ENCODE measurements around the gene GAL3ST3.

GAL3ST3 gene

DNA sequence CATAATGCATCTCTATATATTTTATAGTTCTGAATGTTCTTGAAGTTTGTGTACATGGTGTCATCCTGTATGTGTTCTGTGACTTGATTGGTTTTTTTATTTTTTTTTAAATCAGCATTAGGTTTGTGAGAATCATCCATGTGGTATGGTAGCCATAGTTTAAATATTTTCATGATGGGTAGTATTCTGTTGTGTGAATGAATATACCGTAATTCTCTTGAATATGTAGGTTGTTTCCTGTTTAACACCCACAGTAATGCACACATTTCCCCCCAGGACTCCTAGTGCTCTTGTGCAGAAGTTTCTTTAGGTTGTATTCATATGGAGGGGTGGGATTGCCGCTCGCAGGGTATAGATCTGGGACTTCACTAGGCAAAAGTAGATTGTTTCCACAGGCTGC lies 23.1 kb upstream of the GAL3ST3 start:
- peaks cover 16% of the 10 kb centered on the region for H3K79me1 ChIP-seq (ENCODE audit: low read length)
- H3K9ac ChIP-seq (ENCODE audit: low read length) = no peak overlapping the region
- no peak overlapping the region for H2BK15ac ChIP-seq (replicated peaks; ENCODE audit: low read depth)
- no peak overlapping the region for H3K4me3 ChIP-seq (ENCODE audit: low read length)
- no peak overlapping the region for H4K8ac ChIP-seq (ENCODE audit: low read depth, low read length)
- no peaks in the 10 kb centered on the region for H3K27me3 ChIP-seq (ENCODE audit: insufficient read depth, low read length, poor library complexity)
- peaks cover 6% of the 10 kb centered on the region for H3K4me1 ChIP-seq (ENCODE audit: control insufficient read depth, low read depth, low read length)
- H2BK5ac ChIP-seq (ENCODE audit: low read length) = no peak overlapping the region
- no peak overlapping the region for H2AK5ac ChIP-seq (ENCODE audit: low read length)
- H3K56ac ChIP-seq (ENCODE audit: low read length) = no peak overlapping the region
- peaks cover 15% of the 10 kb centered on the region for H3K79me2 ChIP-seq (ENCODE audit: control insufficient read depth, insufficient read depth, low read length)
- H3K27ac ChIP-seq (ENCODE audit: low read depth, low read length) = no peak overlapping the region
- no CpG with 5 or more reads among the region's 3 CpGs for WGBS (ENCODE audit: extremely low coverage, insufficient coverage, low lambda C conversion rate)
- DNase-seq = no peak
- H2BK120ac ChIP-seq (ENCODE audit: low read depth, low read length) = no peak overlapping the region
- no peak overlapping the region for H3K23ac ChIP-seq (ENCODE audit: low read length)
- H3K4me2 ChIP-seq (ENCODE audit: low read length) = no peak overlapping the region
- H3K18ac ChIP-seq (ENCODE audit: low read length) = no peak overlapping the region
- H3K4ac ChIP-seq (ENCODE audit: low read depth, low read length) = no peak overlapping the region
- no peak overlapping the region for H4K5ac ChIP-seq (ENCODE audit: low read length)
- peaks cover 5% of the 10 kb centered on the region for H3K36me3 ChIP-seq (ENCODE audit: control insufficient read depth, insufficient read depth, low read length)

GRCh38 chr11:66071381-66071801 lies 22.4 kb upstream of the GAL3ST3 start:
- Histone ChIP-seq H3K4me3 (ENCODE audit: low read length) (peak overlapping the region; percentile 56), H3K23ac (ENCODE audit: low read length) (no peak overlapping the region), H4K5ac (ENCODE audit: low read length) (no peak overlapping the region), H3K27me3 (ENCODE audit: insufficient read depth, low read length, poor library complexity) (no peaks in the 10 kb centered on the region), H3K4ac (ENCODE audit: low read depth, low read length) (no peak overlapping the region), H3K36me3 (ENCODE audit: control insufficient read depth, insufficient read depth, low read length) (peaks cover 5% of the 10 kb centered on the region), H2AK5ac (ENCODE audit: low read length) (no peak overlapping the region), H2BK5ac (ENCODE audit: low read length) (no peak overlapping the region), H3K27ac (ENCODE audit: low read depth, low read length) (no peak overlapping the region), H3K4me1 (ENCODE audit: control insufficient read depth, low read depth, low read length) (peaks cover 6% of the 10 kb centered on the region), H2BK15ac (replicated peaks; ENCODE audit: low read depth) (no peak overlapping the region), H3K56ac (ENCODE audit: low read length) (peak overlapping the region; percentile 94), H4K8ac (ENCODE audit: low read depth, low read length) (no peak overlapping the region), H3K9ac (ENCODE audit: low read length) (peak overlapping the region; percentile 87), H3K79me2 (ENCODE audit: control insufficient read depth, insufficient read depth, low read length) (peaks cover 12% of the 10 kb centered on the region), H2BK120ac (ENCODE audit: low read depth, low read length) (no peak overlapping the region), H3K4me2 (ENCODE audit: low read length) (peak overlapping the region; percentile 47), H3K18ac (ENCODE audit: low read length) (peak overlapping the region; percentile 16), H3K79me1 (ENCODE audit: low read length) (peaks cover 11% of the 10 kb centered on the region)
- no CpG with 5 or more reads among the region's 2 CpGs for WGBS (ENCODE audit: extremely low coverage, insufficient coverage, low lambda C conversion rate)
- DNase-seq = no peak

- WGBS (ENCODE audit: extremely low coverage, insufficient coverage, low lambda C conversion rate) = no CpG with 5 or more reads among the region's 60 CpGs
- Histone ChIP-seq H2BK15ac (replicated peaks; ENCODE audit: low read depth) (no peak overlapping the region), H3K4ac (ENCODE audit: low read depth, low read length) (peak overlapping the region; percentile 82), H2BK5ac (ENCODE audit: low read length) (no peak overlapping the region), H3K4me3 (ENCODE audit: low read length) (peak overlapping the region; percentile 56), H3K4me2 (ENCODE audit: low read length) (peak overlapping the region; percentile 52), H4K5ac (ENCODE audit: low read length) (no peak overlapping the region), H3K9ac (ENCODE audit: low read length) (peak overlapping the region; percentile 87), H2BK120ac (ENCODE audit: low read depth, low read length) (no peak overlapping the region), H3K79me2 (ENCODE audit: control insufficient read depth, insufficient read depth, low read length) (peaks cover 12% of the 10 kb centered on the region), H3K36me3 (ENCODE audit: control insufficient read depth, insufficient read depth, low read length) (peaks cover 5% of the 10 kb centered on the region), H2AK5ac (ENCODE audit: low read length) (no peak overlapping the region), H3K79me1 (ENCODE audit: low read length) (peaks cover 11% of the 10 kb centered on the region), H3K27me3 (ENCODE audit: insufficient read depth, low read length, poor library complexity) (no peaks in the 10 kb centered on the region), H3K18ac (ENCODE audit: low read length) (peak overlapping the region; percentile 91), H3K27ac (ENCODE audit: low read depth, low read length) (peak overlapping the region; percentile 95), H3K23ac (ENCODE audit: low read length) (peak overlapping the region; percentile 38), H3K56ac (ENCODE audit: low read length) (peak overlapping the region; percentile 94), H3K4me1 (ENCODE audit: control insufficient read depth, low read depth, low read length) (peaks cover 6% of the 10 kb centered on the region), H4K8ac (ENCODE audit: low read depth, low read length) (no peak overlapping the region)
- DNase-seq = peak; percentile 36
These were observed 21.8 kb upstream of the GAL3ST3 start for GRCh38 chr11:66070604-66071380.

DNA sequence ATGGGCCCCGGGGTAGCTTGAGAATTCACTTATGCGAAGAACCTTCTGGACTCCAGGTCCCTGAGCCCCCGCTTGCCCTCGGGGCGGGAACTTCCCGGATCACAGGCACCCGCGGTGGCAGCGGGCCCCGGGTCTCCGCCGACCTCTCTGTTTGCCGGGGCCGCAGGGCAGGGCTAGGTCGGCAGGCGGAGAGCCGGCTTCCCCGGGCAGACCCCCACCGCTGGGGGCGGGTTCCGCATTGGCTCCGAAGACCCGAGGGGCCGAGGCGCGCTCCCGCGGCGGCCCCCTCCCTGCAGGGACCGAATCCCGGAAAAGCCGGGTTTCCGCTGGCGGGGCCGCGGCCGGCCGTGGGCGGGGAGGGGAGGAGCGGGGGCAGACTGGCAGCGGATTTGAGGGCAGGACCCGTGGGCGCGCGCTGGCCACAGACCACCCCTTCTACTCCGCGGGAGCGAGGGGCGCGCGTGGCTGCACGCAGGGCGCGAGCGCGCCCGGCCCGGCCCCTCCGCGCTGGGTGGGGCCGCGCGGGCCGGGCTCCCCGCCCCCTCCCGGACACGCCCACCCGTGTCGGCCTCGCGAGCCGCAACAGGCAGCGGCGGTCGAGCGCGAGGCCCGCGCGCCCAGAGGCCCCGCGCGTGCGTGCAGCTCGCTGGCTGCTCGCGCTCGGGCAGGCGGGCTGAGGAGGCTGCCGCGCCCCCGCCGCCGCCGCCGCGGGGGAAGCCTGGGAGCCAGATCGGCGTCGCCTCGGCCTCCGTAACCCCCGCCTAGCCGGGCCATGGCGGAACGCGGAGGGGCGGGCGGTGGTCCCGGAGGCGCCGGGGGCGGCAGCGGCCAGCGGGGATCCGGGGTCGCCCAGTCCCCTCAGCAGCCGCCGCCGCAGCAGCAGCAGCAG lies 21.0 kb upstream of the GAL3ST3 start, which contains the start of gene PACS1:
PACS1 (plus strand) TSS at position 558 of the 889 bp plus-strand sequence; CDS start at position 773, 215 bp downstream.
- H3K79me2 ChIP-seq (ENCODE audit: control insufficient read depth, insufficient read depth, low read length) = peaks cover 12% of the 10 kb centered on the region
- no peak within 1 kb of the TSS for H4K5ac ChIP-seq (ENCODE audit: low read length)
- H3K27me3 ChIP-seq (ENCODE audit: insufficient read depth, low read length, poor library complexity) = no peaks in the 10 kb centered on the region
- H3K18ac ChIP-seq (ENCODE audit: low read length) = peak within 1 kb of the TSS; percentile 91
- H2AK5ac ChIP-seq (ENCODE audit: low read length) = peak within 1 kb of the TSS; percentile 57
- no peak within 1 kb of the TSS for H2BK5ac ChIP-seq (ENCODE audit: low read length)
- no peak within 1 kb of the TSS for H2BK15ac ChIP-seq (replicated peaks; ENCODE audit: low read depth)
- DNase-seq = peak; percentile 89
- H2BK120ac ChIP-seq (ENCODE audit: low read depth, low read length) = no peak within 1 kb of the TSS
- peak within 1 kb of the TSS; percentile 95 for H3K27ac ChIP-seq (ENCODE audit: low read depth, low read length)
- peak within 1 kb of the TSS; percentile 82 for H3K4ac ChIP-seq (ENCODE audit: low read depth, low read length)
- peak within 1 kb of the TSS; percentile 87 for H3K9ac ChIP-seq (ENCODE audit: low read length)
- peaks cover 11% of the 10 kb centered on the region for H3K79me1 ChIP-seq (ENCODE audit: low read length)
- no CpG with 5 or more reads among the region's 120 CpGs for WGBS (ENCODE audit: extremely low coverage, insufficient coverage, low lambda C conversion rate)
- peak within 1 kb of the TSS; percentile 52 for H3K4me2 ChIP-seq (ENCODE audit: low read length)
- peaks cover 6% of the 10 kb centered on the region for H3K4me1 ChIP-seq (ENCODE audit: control insufficient read depth, low read depth, low read length)
- H3K36me3 ChIP-seq (ENCODE audit: control insufficient read depth, insufficient read depth, low read length) = peaks cover 5% of the 10 kb centered on the region
- H3K56ac ChIP-seq (ENCODE audit: low read length) = peak within 1 kb of the TSS; percentile 94
- H3K4me3 ChIP-seq (ENCODE audit: low read length) = peak within 1 kb of the TSS; percentile 56
- no peak within 1 kb of the TSS for H4K8ac ChIP-seq (ENCODE audit: low read depth, low read length)
- peak within 1 kb of the TSS; percentile 38 for H3K23ac ChIP-seq (ENCODE audit: low read length)

GRCh38 chr11:66068923-66069714 lies 20.2 kb upstream of the GAL3ST3 start:
- DNase-seq = peak; percentile 85
- WGBS (ENCODE audit: extremely low coverage, insufficient coverage, low lambda C conversion rate) = no CpG with 5 or more reads among the region's 14 CpGs
- peaks cover 6% of the 10 kb centered on the region for H3K4me1 ChIP-seq (ENCODE audit: control insufficient read depth, low read depth, low read length)
- no peak overlapping the region for H3K23ac ChIP-seq (ENCODE audit: low read length)
- H3K4ac ChIP-seq (ENCODE audit: low read depth, low read length) = no peak overlapping the region
- peaks cover 5% of the 10 kb centered on the region for H3K36me3 ChIP-seq (ENCODE audit: control insufficient read depth, insufficient read depth, low read length)
- H2BK15ac ChIP-seq (replicated peaks; ENCODE audit: low read depth) = no peak overlapping the region
- H3K79me2 ChIP-seq (ENCODE audit: control insufficient read depth, insufficient read depth, low read length) = peaks cover 12% of the 10 kb centered on the region
- peak overlapping the region; percentile 57 for H2AK5ac ChIP-seq (ENCODE audit: low read length)
- peak overlapping the region; percentile 87 for H3K9ac ChIP-seq (ENCODE audit: low read length)
- no peak overlapping the region for H2BK5ac ChIP-seq (ENCODE audit: low read length)
- no peak overlapping the region for H4K5ac ChIP-seq (ENCODE audit: low read length)
- H3K4me3 ChIP-seq (ENCODE audit: low read length) = no peak overlapping the region
- H2BK120ac ChIP-seq (ENCODE audit: low read depth, low read length) = no peak overlapping the region
- peak overlapping the region; percentile 60 for H3K56ac ChIP-seq (ENCODE audit: low read length)
- no peaks in the 10 kb centered on the region for H3K27me3 ChIP-seq (ENCODE audit: insufficient read depth, low read length, poor library complexity)
- peak overlapping the region; percentile 91 for H3K18ac ChIP-seq (ENCODE audit: low read length)
- H4K8ac ChIP-seq (ENCODE audit: low read depth, low read length) = no peak overlapping the region
- H3K4me2 ChIP-seq (ENCODE audit: low read length) = peak overlapping the region; percentile 21
- H3K79me1 ChIP-seq (ENCODE audit: low read length) = peaks cover 9% of the 10 kb centered on the region
- peak overlapping the region; percentile 95 for H3K27ac ChIP-seq (ENCODE audit: low read depth, low read length)
